ENCODE data around the gene MMP23B. TPM values are rescaled to one million over a fixed set of nuclear protein-coding genes. Genes with fewer than 3 reads are reported as not detected.
"Not testable (repeated sequence)": the region's sequence is repeated elsewhere in the genome, so short reads cannot be mapped to it uniquely, and the experiment has no call there.

The MMP23B gene
- total RNA-seq, 1 donor from 2014 or later: 4.7 TPM

DNA sequence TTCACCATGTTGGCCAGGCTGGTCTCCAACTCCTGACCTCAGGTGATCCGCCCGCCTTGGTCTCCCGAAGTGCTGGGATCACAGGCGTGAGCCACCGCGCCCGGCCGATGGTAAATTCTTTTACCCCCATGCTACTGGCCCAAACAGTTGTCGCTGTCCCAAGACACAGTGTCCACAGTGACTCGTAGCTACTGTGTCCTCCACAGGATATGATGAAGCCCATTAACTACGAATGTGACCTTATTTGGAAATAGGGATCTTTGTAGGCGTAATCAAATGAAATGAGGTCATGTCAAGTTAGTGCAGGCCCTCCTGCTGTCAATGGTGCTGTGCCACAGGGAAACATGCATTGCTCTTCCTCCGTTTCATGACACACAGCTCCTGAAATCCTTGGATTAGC, 40.5 kb upstream of the MMP23B start:
- Histone ChIP-seq H3K9ac (no peak overlapping the region), H3K4me1 (no peaks in the 10 kb centered on the region), H4K20me1 (ENCODE audit: low read depth) (no peaks in the 10 kb centered on the region), H3K27me3 (peaks cover 15% of the 10 kb centered on the region), H3K27ac (no peak overlapping the region), H3K4me2 (no peak overlapping the region), H3K79me2 (ENCODE audit: low read depth) (no peaks in the 10 kb centered on the region), H3K9me3 (ENCODE audit: low read depth) (no peaks in the 10 kb centered on the region), H3K4me3 (no peak overlapping the region), H3K36me3 (no peaks in the 10 kb centered on the region), H3F3A (ENCODE audit: low read depth) (peaks cover 18% of the 10 kb centered on the region), H2AFZ (replicated peaks) (no peak overlapping the region)
- Mint-ChIP-seq H3K9me3 (peaks cover 3% of the 10 kb centered on the region), H3K27me3 (ENCODE audit: insufficient read depth, low read depth) (peaks cover 2% of the 10 kb centered on the region), H3K27ac (no peak overlapping the region), H3K36me3 (no peaks in the 10 kb centered on the region), H3K4me3 (no peak overlapping the region), H3K4me1 (peaks cover 3% of the 10 kb centered on the region)
- no peak for DNase-seq (ENCODE audit: low spot score)
- TF ChIP-seq, protein P1, sequence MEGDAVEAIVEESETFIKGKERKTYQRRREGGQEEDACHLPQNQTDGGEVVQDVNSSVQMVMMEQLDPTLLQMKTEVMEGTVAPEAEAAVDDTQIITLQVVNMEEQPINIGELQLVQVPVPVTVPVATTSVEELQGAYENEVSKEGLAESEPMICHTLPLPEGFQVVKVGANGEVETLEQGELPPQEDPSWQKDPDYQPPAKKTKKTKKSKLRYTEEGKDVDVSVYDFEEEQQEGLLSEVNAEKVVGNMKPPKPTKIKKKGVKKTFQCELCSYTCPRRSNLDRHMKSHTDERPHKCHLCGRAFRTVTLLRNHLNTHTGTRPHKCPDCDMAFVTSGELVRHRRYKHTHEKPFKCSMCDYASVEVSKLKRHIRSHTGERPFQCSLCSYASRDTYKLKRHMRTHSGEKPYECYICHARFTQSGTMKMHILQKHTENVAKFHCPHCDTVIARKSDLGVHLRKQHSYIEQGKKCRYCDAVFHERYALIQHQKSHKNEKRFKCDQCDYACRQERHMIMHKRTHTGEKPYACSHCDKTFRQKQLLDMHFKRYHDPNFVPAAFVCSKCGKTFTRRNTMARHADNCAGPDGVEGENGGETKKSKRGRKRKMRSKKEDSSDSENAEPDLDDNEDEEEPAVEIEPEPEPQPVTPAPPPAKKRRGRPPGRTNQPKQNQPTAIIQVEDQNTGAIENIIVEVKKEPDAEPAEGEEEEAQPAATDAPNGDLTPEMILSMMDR (IDR thresholded peaks at IDR 0.05): no peak
- TF ChIP-seq EZH2phosphoT487 (IDR thresholded peaks at IDR 0.05) (no peak), EZH2 (IDR thresholded peaks at IDR 0.05) (no peak)

DNA sequence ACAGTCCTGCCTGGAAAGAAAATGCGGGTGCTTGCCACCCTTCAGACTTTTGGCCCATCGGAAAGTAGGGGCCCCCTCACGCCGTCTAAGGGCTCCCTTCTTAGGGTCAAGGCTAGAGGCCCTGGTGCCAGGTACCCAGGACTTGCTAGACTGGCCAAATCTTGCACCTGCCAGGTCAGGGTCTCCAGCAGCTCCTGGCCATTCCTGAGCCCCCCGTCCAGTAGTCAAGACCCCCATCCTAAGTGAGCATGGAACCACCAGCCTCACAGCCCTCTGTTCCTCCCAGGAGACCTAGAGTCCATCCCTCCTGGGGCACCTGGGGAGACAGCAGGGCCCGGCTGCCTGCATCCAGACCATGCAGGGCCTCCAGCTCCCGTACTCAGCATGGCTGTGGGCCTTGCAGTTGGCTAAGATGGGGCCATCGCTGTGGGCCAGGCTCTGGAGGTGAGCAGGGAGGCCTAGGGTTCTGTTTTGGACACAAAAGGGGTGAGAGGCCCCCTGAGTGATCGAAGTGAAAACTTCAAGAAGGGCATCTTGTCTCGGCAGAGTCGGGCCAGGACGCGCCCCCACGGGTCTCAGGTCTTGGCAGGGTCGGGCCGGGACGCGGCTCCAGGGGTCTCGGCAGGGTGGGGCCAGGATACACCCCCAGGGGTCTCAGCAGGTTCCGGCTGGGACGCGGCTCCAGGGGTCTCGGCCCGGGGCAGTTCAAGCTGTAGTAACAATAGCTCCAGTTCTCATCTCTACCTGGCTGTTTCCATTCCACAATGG, 38.0 kb upstream of the MMP23B start:
- Histone ChIP-seq H3K4me2 (no peak overlapping the region), H3K27ac (no peak overlapping the region), H2AFZ (replicated peaks) (no peak overlapping the region), H4K20me1 (ENCODE audit: low read depth) (peaks cover 13% of the 10 kb centered on the region), H3F3A (ENCODE audit: low read depth) (peaks cover 25% of the 10 kb centered on the region), H3K79me2 (ENCODE audit: low read depth) (no peaks in the 10 kb centered on the region), H3K4me1 (peaks cover 7% of the 10 kb centered on the region), H3K4me3 (no peak overlapping the region), H3K9ac (no peak overlapping the region), H3K9me3 (ENCODE audit: low read depth) (no peaks in the 10 kb centered on the region), H3K27me3 (peaks cover 33% of the 10 kb centered on the region), H3K36me3 (no peaks in the 10 kb centered on the region)
- Mint-ChIP-seq H3K4me1 (peaks cover 8% of the 10 kb centered on the region), H3K27ac (peak overlapping the region; percentile 44), H3K4me3 (no peak overlapping the region), H3K36me3 (no peaks in the 10 kb centered on the region), H3K27me3 (ENCODE audit: insufficient read depth, low read depth) (peaks cover 9% of the 10 kb centered on the region), H3K9me3 (no peaks in the 10 kb centered on the region)
- TF ChIP-seq EZH2phosphoT487 (IDR thresholded peaks at IDR 0.05) (no peak), EZH2 (IDR thresholded peaks at IDR 0.05) (no peak)
- TF ChIP-seq, protein P1 (IDR thresholded peaks at IDR 0.05): no peak
- DNase-seq (ENCODE audit: low spot score): no peak

DNA sequence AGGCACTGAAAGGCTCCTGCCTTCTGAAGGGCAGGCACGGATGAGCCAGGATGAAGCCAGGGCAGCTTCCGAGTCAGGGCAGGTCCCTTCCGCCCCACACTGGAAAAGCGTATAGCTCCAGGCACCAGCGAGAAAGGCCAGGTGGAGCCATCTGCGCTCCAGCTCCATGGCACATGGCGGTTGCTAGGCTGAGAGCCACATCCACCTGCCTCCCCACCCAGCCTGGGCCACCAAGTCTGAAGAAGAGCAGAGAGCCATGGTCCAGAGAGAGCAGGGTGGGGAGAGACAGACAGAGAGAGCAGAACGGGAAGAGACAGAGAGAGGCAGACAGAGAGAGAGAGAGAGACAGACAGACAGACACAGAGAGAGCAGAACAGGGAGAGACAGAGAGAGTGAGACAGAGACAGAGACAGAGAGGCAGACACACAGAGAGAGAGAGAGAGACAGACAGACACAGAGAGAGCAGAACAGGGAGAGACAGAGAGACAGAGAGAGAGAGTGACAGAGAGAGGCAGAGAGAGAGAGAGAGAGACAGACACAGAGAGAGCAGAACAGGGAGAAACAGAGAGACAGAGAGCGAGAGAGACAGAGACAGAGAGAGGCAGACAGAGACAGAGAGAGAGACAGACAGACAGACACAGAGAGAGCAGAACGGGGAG, 37.2 kb upstream of the MMP23B start:
- no peaks in the 10 kb centered on the region for H3K9me3 ChIP-seq (ENCODE audit: low read depth)
- TF ChIP-seq EZH2phosphoT487 (IDR thresholded peaks at IDR 0.05) (no peak), EZH2 (IDR thresholded peaks at IDR 0.05) (no peak)
- TF ChIP-seq, protein P1 (IDR thresholded peaks at IDR 0.05): no peak
- no peaks in the 10 kb centered on the region for H3K36me3 Mint-ChIP-seq
- H3K4me2 ChIP-seq: no peak overlapping the region
- H2AFZ ChIP-seq (replicated peaks): no peak overlapping the region
- H3K27me3 Mint-ChIP-seq (ENCODE audit: insufficient read depth, low read depth): peaks cover 9% of the 10 kb centered on the region
- peaks cover 40% of the 10 kb centered on the region for H3K27me3 ChIP-seq
- peaks cover 9% of the 10 kb centered on the region for H3K4me1 Mint-ChIP-seq
- H3K9me3 Mint-ChIP-seq: no peaks in the 10 kb centered on the region
- H3K79me2 ChIP-seq (ENCODE audit: low read depth): no peaks in the 10 kb centered on the region
- H3K4me3 ChIP-seq: no peak overlapping the region
- H3K4me1 ChIP-seq: peaks cover 7% of the 10 kb centered on the region
- no peaks in the 10 kb centered on the region for H3K36me3 ChIP-seq
- peaks cover 13% of the 10 kb centered on the region for H4K20me1 ChIP-seq (ENCODE audit: low read depth)
- H3K27ac ChIP-seq: no peak overlapping the region
- no peak overlapping the region for H3K9ac ChIP-seq
- no peak overlapping the region for H3K4me3 Mint-ChIP-seq
- H3F3A ChIP-seq (ENCODE audit: low read depth): peaks cover 29% of the 10 kb centered on the region
- DNase-seq (ENCODE audit: low spot score): no peak
- no peak overlapping the region for H3K27ac Mint-ChIP-seq

DNA sequence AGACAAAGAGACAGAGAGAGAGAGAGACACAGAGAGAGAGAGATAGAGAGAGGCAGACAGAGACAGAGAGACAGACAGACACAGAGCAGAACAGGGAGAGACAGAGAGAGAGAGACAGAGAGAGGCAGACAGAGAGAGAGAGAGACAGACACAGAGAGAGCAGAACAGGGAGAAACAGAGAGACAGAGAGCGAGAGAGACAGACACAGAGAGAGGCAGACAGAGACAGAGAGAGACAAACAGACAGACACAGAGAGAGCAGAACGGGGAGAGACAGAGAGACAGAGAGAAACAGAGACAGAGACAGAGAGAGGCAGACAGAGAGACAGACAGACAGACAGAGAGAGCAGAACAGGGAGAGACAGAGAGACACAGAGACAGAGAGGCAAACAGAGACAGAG, 36.6 kb upstream of the MMP23B start:
- not testable (repeated sequence) for H3K36me3 Mint-ChIP-seq; H3K4me1 Mint-ChIP-seq; H3K79me2 ChIP-seq (ENCODE audit: low read depth); H3K9me3 ChIP-seq (ENCODE audit: low read depth); H3K4me2 ChIP-seq; H3K27ac Mint-ChIP-seq; H3K4me3 Mint-ChIP-seq; H3K4me3 ChIP-seq; H3K9ac ChIP-seq; H3K27ac ChIP-seq; H3K4me1 ChIP-seq; H3K36me3 ChIP-seq; H2AFZ ChIP-seq (replicated peaks); DNase-seq (ENCODE audit: low spot score); H3K27me3 Mint-ChIP-seq (ENCODE audit: insufficient read depth, low read depth); H3K9me3 Mint-ChIP-seq
- Histone ChIP-seq H4K20me1 (ENCODE audit: low read depth) (peaks cover 13% of the 10 kb centered on the region), H3F3A (ENCODE audit: low read depth) (peaks cover 31% of the 10 kb centered on the region), H3K27me3 (peaks cover 43% of the 10 kb centered on the region)
